Left ventricle myocardium superior (tissue), 1 donor: ENCODE measurements around the gene CRTC2. TPM values are rescaled to one million over a fixed set of nuclear protein-coding genes. Genes with fewer than 3 reads are reported as not detected.
A peak's percentile ranks its signal among the peaks of the same experiment; 100 is the strongest.

Experiments
- ATAC-seq: fragments of 200-7000 bp; cut with Tn5 transposase; one replicate; pipeline ENCODE4 v1.9.1; 2020; ENCODE audit warnings: mild to moderate bottlenecking, moderate library complexity
- DNase-seq: peaks from one replicate; pipeline ENCODE4 v3.0.0-alpha.2; 2020
- intact Hi-C: fragments of 100-400 bp; cut with micrococcal nuclease; formaldehyde crosslinking; loops from one replicate; pipeline ENCODE4 v1.11.0; 2022
- total RNA-seq: library from RNA; stranded (reverse); fragmentation: NEBNext Ultra II Directional; extraction: Animal tissue kit (Norgen Biotek cat#: 25700); gene quantifications from one replicate; pipeline ENCODE4 v1.2.1, GENCODE V29; 2021
- donor health status: DM: no; HTN: yes; CAD: no; lungs with severe emphysema.

The CRTC2 gene
- total RNA-seq, 1 donor from 2014 or later = 21.2 TPM

DNA sequence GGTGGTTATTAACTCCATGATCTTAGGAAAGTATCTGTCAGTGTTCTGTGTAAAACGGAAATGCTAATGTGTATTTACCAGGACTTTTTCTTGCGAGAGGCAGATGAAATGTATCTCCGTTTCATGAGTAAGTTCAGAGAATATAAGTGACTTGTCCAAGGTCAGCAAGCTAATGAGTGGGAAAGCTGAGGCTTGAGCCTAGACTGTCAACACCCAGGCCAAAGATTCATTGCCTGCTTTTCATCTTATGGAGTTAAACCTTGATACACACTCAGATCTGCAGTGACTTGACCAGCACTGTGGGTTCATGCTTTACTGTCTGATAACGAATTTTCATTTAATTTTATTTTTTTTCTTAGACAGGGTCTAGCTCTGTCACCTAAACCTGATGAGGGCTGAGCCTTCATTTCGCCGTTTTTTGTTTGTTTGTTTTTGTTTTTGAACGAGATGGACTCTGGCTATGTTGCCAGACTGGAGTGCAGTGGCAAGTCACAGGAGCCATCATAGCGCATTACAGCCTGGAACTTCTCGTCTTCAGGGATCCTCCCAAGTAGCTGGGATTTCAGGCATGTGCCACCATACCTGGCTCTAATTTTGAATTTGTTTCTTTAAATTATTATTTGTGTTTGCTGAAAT is 20.0 kb upstream of the CRTC2 start:
- DNase-seq (no peak), ATAC-seq (no peak)
- intact Hi-C loops = loop anchor here (10.0 kb wide), 1 partner anchor 184 kb away; no protein-coding TSS in a partner anchor

DNA sequence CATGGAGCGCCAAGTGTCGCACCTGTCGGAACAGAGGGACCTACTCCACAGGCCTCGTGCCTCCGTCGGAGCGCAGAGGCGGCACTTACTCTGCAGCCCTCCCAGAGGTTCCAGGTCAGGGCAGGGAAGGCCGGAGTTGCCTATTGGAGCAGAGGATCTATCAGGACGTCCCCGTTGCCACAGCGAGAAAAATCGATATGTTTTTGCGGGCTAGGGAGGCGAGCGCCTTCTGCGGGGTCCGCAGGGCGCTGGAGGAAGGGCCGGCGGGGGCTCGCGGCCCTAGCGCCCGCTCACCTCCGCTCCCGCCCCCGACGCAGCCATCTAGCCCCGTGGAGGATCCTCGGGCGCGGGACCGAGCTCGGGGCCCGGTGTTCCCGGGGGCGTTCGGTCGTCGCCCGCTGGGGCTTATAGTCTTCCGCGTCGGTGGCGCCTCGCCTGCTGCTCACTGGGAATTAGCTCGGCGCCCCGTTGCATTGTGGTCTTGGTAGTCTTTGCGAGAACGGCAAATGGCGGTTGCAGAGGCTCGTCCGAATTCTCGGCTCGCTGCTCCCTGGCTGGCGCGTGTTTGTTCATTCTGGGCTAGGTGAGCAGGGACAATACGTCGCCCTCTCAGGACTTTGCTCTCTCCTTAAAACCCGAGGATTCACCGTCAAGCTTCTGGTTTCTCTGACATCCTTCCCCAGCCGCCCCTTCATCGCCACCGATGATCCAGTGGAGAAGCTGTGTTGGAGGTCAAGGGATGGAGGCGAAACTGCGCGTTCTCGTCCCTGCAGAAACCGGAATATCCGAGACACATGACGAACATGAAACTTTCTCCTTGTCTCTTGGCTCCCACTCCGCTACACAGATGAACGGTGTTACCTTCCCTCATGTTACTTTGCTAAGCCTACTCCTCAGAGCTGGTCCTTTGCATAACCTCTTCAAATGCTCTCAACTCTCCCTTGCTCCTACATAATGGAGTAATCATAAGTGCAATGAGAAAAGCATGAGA is 19.1 kb upstream of the CRTC2 start, which contains the start of gene JTB:
Gene JTB, minus strand, starts transcription at position 425 of the 991 bp plus-strand sequence. Its CDS starts 422 bp downstream, at position 3.
- DNase-seq (peak; percentile 92), ATAC-seq (peak; percentile 96)
- intact Hi-C loops = loop anchor here (10.0 kb wide), 1 partner anchor 183 kb away; no protein-coding TSS in a partner anchor

DNA sequence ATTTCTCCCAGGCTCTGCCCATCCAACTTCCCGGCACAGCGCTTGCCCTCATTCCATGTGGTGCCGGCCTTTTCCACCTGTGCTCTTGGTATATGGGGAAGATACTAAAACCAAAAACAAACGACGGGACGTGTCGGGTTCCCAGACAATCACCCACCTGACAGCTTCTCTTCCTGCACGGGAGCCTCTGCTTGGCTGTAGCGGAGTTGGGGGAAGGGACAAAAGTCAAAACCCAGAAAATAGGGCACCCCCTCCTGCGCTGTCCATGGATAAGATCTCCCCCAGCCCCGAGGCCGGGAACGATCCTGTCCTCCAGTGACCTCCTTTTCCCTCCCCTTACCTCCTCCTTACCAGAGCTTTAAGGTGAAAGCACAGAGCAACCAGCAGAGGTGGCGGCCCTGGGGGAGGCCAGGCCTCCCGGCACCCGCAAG is 18.4 kb upstream of the CRTC2 start:
- no peak for ATAC-seq
- no peak for DNase-seq
- intact Hi-C loops = loop anchor here (10.0 kb wide), 1 partner anchor 182 kb away; no protein-coding TSS in a partner anchor

DNA sequence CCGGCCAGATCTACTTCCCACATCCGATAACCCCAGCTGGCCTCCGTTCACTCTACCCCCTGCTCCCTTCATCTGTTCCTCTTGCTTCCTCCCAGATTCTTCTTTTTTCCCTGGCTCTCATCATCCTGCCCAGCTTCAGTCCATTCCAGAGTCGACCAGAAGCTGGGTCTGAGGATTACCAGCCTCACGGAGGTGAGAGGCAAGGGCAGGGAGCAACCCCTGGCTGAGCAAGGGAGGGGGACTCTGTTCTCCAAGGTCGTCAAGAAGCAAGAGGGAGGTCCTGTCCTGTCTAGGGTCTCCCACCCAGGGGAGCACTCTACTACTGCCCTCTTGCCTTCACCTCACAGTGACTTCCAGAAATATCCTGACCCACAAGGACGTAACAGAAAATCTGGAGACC is 15.1 kb upstream of the CRTC2 start:
- no peak for ATAC-seq
- intact Hi-C loops = loop anchor here (10.0 kb wide), 1 partner anchor 179 kb away; no protein-coding TSS in a partner anchor
- no peak for DNase-seq

DNA sequence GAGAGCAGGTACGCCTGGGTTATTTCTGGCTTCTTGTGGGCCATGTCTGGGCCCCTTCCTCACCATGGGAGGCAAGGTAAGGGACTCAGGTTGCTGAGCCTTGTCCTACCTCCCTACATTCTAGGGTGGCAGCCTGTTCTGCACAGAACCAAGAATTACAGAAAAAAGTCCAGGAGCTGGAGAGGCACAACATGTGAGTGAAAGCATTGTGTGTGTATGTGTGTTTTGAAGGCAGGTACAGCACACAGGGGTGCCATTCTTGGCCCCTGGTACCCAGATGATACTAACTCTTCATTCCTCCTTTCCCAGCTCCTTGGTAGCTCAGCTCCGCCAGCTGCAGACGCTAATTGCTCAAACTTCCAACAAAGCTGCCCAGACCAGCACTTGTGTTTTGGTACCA is 14.7 kb upstream of the CRTC2 start:
- no peak for ATAC-seq
- no peak for DNase-seq
- intact Hi-C loops = loop anchor here (10.0 kb wide), 1 partner anchor 178 kb away; no protein-coding TSS in a partner anchor

DNA sequence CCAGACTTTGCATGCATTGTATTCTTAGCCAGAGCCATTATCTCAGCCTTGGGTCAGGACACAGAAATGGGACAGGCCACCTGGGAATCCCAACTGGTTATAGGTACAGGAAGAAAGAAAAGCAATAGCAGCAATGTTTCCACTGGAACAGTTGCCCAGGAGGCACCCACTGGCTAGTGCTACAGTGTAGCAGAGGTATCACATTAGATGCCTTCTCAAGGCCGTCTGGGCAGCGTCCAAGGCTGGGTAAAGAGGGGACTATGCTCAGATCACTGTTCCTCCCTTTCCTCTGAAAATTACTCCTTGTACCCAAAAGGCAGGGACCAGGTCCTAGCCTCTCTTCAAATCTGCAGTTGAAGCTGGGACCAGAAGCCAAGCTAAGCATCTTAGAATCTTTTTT is 11.9 kb upstream of the CRTC2 start:
- no peak for ATAC-seq

DNA sequence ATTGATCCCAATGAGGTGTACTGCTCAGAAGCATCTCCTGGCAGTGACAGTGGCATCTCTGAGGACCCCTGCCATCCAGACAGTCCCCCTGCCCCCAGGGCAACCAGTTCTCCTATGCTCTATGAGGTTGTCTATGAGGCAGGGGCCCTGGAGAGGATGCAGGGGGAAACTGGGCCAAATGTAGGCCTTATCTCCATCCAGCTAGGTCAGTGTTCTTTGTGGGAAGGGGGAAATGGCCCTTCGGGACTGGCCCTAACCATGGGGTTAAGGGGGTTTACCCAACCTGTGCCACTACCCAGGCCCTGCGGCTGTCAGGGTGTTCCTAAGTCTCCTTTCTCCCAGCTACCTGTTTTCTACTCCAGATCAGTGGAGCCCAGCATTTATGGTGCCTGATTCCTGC is 10.6 kb upstream of the CRTC2 start:
- intact Hi-C loops = no loop called here
- no peak for DNase-seq
- ATAC-seq = no peak

More for the DNA sequence above, 11.9 kb upstream of the CRTC2 start:
- intact Hi-C loops = loop anchor here (10.0 kb wide), 1 partner anchor 176 kb away; no protein-coding TSS in a partner anchor
- no peak for DNase-seq

DNA sequence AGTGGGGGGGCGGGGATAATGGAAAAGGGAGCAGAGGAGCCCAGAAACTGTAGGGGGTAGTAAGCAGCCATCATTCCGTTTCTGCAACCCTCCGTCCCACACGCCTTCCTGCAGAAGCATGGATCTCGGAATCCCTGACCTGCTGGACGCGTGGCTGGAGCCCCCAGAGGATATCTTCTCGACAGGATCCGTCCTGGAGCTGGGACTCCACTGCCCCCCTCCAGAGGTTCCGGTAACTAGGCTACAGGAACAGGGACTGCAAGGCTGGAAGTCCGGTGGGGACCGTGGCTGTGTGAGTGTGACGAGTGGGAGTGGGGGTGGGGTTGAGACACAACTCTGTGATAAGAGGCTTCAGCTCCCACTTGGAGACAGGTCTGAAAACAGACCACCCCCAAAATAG is 10.0 kb upstream of the CRTC2 start:
- no peak for DNase-seq
- intact Hi-C loops = no loop called here

DNA sequence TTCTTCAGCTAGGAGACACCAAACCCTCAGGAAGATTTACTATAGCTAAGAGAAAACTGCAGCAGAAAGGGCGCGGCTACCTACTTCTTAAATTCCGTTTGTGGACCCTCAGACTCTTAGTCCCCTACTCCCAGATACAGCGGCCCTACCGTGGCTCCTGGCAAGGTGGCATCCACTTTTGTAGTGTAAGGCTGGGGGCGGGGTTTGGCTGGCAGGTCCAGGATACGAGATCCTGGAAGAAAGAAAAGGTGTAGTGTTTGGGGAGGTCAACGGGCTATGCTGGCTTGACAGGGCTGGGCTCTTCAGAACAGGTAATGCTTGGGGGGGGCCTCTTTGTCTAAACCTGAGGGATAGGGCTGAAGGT is 9.6 kb upstream of the CRTC2 start:
- ATAC-seq = no peak

More for the DNA sequence above, 10.0 kb upstream of the CRTC2 start:
- no peak for ATAC-seq

DNA sequence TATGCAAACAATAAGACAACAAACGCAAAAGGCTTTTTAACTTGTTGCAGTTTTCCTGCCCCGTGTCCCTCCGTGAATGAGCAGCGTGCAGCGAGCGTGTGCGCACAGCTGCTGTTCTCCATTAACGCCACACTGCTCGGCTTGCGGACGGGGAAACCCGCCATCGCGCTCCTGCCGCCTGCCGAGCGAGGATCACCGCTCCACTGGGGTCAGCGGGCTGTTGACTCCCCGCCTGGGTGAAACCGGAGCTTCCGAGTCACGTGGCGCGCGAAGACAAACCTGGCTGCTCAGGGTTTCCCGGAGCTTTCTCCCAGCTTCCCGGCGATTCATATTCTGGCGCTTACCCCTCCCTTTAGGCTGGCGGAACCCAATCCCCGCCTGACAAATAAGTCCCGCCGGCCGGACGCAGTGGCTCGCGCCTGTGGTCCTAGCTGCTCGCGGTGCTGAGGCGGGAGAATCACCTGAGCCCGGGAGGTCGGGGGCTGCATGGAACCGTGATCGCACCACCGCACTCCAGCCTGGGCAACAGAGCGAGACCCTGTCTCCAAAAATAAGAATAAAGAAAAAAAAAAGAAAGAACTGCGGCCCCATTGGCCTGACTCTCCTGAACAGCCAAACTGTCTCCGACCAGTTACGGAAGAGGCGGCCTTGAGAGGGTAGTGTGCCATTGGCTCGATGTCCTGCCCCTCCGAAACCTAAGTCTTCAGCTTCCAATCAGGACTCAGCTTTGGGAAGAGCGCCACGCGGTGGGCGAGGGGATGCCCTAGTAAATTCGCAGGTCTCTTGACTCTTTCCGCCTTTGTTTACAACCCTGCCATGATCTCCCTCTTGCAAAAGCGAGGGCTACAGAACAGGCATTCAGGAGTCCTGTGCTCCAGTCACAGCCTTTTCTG is 8.9 kb upstream of the CRTC2 start, which contains the start of gene CREB3L4:
Gene CREB3L4, plus strand, starts transcription at position 796 of the 893 bp plus-strand sequence. CDS start 624 bp downstream, outside the sequence.
- ATAC-seq (peak; percentile 84), DNase-seq (peak; percentile 93)
- intact Hi-C loops = no loop called here

More for the DNA sequence above, 9.6 kb upstream of the CRTC2 start:
- peak; percentile 59 for DNase-seq
- intact Hi-C loops = no loop called here

DNA sequence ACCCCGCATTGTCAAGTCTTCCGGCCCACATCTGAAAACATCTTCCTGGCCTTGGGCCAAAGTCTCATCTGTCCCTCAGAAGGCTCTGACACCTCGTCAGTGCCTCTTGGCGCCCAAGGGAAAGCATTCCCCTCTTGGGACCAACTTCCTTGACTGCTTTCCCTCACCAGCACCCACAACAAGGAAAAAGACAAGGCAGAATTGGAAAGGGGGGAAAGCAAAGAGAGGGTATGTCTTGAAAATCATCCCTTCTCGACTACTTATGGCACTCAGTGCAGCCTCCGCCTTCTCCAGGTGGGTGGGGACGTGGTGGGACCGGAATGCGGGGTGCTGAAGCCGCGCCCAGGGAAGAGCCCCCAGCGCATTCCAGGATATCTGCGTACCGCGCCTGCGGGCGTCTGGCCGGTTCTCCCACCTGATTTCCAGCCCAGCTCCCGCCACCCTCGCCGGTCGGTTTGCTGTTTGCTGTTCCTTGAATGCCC is 5.5 kb upstream of the CRTC2 start:
- DNase-seq (peak; percentile 62), ATAC-seq (no peak)
- intact Hi-C loops = no loop called here

DNA sequence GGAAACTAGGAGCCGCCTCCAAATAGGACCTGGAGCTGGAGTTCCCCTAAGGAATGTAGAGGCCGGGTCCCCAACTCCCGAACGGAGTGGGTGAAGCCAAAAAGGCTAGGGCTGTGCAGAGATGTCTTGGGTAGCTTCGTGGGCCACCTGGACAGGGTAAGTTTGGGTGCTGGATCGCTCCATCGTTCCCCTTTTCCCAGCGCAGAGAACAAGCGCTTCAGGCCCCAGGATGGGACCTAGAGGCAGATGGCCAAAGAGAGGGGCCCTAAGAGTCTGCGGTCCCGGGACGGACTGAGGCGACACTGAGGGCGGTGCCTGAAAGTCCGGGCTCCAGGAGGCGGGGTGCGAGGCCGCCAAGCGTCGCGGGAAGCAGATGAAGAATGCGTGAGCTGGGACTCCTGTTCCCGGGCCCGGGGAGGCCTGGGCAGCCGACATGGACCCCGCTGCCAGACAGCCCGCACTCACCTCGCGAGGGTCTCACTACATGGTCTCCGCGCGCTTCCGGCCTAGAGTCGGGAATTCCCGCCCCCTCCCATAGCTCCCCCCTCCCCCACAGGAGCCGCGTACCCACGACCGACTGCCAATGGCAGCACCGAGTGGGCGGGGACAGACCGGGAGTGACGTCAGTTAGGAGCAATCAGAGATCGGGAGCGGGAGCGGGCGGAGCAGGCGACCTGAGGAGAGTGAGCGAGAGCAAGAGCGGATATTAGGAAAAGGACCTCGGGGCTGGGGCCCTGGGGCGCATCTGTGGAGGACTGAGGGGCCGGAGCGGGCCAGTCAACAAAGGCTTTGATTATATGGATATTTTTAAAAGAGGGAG is 4.8 kb upstream of the CRTC2 start, which contains the start of gene SLC39A1:
Gene SLC39A1, minus strand, starts transcription at position 508 of the 820 bp plus-strand sequence. CDS start 822 bp downstream, outside the sequence.
- intact Hi-C loops = no loop called here
- DNase-seq (peak; percentile 99), ATAC-seq (peak; percentile 79)

DNA sequence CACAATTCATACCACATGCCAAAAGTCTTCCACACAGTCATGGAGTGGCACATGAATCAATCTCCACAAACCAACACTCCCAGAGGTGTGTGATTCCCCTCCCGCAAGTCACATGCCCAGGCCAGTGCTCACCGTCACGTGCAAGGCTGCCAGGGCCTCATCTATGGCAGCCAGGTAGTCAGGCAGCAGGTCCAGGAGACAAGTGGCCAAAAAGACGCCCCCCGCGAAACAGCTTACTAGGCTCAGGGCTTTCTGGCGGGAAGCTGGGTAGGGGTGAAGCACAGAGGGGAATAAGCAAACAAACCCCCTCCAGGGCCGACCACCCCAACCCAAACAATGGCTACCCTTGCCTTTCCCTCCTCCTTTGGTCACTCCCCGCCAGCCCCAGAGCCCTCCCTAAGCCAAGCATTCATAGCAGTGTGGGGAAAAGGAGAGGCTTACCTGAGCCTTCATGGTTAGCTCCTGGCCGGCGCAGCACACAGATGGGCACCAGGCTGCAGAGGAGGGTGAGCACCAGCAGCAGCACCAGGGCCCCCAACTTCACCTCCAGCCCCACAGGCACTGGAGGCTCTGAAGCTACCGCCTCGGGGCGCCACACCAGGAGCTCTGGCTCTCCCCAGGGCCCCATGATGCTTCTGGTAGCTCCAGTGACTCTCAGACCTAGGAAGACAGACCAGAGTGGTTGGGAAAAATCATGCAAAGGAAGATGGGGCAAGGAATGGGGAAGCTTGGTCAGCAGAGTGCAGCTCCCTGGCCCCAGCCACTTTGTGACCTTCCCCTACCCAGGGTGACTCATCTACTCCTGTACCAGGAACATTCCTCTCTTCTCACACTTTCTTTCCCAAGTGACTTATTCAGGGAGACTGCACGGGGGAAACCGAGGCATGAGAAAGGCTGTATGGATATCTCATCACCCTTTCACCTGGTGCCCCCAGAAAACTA is 3.9 kb upstream of the CRTC2 start:
- ATAC-seq = no peak
- no peak for DNase-seq

DNA sequence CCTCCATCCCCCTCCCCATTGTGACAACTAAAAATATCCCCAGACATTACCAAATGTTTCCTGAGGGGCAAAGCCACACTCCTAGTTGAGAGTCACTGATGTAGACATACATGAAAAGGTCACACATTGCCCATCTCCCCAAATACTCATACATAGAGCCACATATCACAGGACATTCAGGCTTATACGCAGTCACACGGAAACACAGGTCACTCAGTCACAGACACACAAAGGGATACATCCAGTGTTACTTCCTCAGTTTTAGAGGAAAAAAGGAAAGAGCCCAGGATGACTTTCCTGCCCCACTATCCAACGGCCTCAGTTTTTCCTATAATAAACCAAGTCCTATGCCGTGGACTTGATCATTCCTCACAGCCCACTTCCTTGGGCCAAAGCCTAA is 3.0 kb upstream of the CRTC2 start:
- intact Hi-C loops = no loop called here
- DNase-seq = no peak
- ATAC-seq = no peak

More for the DNA sequence above, 3.9 kb upstream of the CRTC2 start:
- intact Hi-C loops = no loop called here

DNA sequence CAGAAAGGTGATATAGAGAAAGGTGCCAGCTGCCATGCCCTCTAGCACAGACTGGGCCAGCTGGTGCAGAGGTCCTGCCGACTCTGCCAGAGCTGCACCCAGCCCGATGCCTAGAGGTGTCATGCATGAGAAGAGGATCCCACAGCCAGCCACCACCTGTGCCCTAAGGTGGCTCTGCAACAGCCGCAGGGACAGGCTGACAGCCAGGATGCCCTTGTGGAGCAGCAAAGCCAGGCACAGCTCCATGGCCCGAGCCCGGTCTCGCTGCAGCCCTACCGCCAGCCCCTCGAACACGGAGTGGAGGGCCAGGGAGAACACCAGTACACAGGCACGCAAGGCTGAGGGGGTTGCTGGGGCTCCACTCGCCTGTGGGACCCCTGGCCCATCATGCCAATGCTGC is 1.8 kb upstream of the CRTC2 start:
- intact Hi-C loops = no loop called here
- ATAC-seq = no peak

DNA sequence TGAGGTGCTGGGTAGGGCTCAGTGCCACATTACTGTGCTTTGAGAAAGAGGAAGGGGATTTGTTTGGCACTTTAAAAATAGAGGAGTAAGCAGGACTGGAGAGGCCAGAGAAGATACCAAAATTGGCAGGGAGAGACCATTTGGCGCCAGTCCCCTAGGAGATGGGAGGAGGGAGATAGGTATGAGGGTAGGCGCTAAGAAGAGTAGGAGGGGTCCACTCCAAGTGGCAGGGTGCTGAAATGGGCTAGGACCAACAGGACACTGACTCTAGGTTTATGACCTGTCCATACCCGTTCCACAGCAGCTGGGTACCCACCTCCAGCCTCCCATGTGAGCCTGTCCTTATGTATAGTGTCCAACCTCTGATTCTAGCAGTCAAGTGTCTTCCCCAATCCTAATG is 1.0 kb upstream of the CRTC2 start:
- ATAC-seq (no peak), DNase-seq (no peak)
- intact Hi-C loops = no loop called here

More for the DNA sequence above, 1.8 kb upstream of the CRTC2 start:
- DNase-seq = no peak

DNA sequence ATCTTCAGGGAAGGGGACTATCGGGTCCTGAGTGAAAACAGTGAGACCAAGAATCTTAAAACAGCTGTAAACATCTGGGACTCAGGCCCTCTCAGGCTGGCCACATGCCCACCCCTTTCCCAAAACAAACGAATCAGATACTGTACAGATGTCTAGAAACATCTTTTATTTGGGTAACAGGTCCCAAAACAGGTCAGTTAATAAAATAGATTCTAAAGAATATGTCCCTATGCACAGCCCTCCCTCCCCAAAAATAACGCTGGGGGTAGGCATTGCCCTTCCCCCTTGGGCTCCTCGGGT is 499 bp upstream of the CRTC2 start:
- no peak for ATAC-seq
- DNase-seq = no peak
- intact Hi-C loops = no loop called here
